GM12873 (cell line): ENCODE results near the gene SPOCK1.

Source experiments
- CTCF ChIP-seq: IDR thresholded peaks from 2 replicates; pipeline ENCODE4 v1.5.1; 2012; ENCODE audit warnings: low read depth, mild to moderate bottlenecking, moderate library complexity, low read length, control low read depth; ENCODE audit not compliant: insufficient read depth; ENCODE audit errors: missing control alignments

The SPOCK1 gene

GRCh38 chr5:137218471-137218870 is 280.7 kb downstream of the SPOCK1 start:
- no peak for TF ChIP-seq CTCF

DNA sequence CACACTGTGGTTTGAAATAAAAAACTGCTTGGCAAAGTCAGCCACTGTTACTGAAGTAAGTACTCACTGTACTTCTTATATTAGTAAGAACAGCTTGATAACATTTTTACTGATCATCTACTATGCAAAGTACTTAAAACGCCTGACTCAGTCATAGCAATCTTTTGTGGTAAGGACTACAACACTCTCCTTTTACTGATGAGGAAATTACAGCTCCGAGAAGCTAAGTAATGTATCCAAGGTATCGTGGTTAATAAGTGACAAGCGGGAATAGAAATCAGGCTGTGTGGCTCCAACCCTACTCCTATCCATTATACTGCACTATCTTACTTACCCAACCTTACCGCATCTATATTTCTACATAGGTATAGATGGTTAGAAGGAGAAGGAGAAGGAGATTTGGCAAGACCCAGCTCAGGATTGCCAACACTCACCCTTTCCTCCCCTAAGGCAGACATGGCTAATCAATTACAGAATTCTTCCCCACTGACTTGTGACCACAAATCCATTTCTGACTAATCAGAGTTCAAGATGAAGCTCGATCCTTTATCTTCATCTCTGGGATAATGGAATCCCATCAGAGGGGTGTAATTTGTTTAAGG is 281.4 kb downstream of the SPOCK1 start:
- TF ChIP-seq CTCF = no peak

GRCh38 chr5:137216976-137217598 is 282.0 kb downstream of the SPOCK1 start:
- TF ChIP-seq CTCF = no peak

DNA sequence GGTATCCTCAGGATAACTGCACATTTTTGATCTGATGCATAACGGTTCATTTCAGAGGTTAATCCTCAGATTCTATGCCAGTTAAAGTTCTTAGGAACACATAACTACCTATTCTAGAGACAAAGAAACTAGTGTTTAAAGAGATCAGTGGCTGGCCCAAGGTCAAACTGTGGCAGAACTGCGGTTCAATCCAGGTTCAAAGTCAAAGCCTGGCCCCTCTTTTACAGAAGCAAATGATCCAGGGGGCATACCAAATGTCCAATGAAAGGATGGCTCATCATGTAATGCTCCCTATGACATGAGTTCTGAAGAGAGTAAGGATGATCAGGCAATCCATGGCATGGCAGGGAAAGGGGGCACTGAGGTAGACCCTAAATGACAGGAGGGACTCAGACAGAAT is 283.3 kb downstream of the SPOCK1 start:
- no peak for TF ChIP-seq CTCF

DNA sequence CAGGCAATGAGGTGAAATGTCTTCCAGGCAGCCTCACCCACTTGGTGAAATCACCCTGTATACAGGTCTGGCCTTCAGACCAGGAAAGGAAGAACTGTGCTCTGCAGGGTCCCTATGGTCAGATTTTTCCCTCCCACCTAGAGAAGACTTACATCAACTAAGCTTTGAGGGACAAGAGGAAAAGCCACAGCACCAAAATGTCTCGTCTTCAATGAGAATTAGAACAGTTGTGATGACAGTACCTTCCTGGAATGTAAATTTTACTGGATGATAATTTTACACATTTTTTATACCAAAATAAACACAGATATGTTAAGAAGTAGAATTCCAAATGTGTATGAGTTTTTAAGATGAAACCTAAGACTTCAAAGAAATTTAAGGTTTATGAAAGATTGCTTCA is 283.9 kb downstream of the SPOCK1 start:
- no peak for TF ChIP-seq CTCF

GRCh38 chr5:137214446-137215189 is 284.5 kb downstream of the SPOCK1 start:
- TF ChIP-seq CTCF = no peak

GRCh38 chr5:137212471-137212870 is 286.7 kb downstream of the SPOCK1 start:
- TF ChIP-seq CTCF = no peak
